GM12872 (cell line): ENCODE results near the gene CD9.

Experiments used
- CTCF ChIP-seq: IDR thresholded peaks from 3 replicates; pipeline ENCODE4 v1.5.1; 2011; ENCODE audit warnings: low read depth, mild to moderate bottlenecking, low read length, moderate library complexity; ENCODE audit not compliant: insufficient read depth

Gene CD9

GRCh38 chr12:6165395-6165794 lies 34.8 kb upstream of the CD9 start:
- no peak for TF ChIP-seq CTCF

GRCh38 chr12:6166808-6167207 lies 33.4 kb upstream of the CD9 start:
- TF ChIP-seq CTCF: no peak

- TF ChIP-seq CTCF: no peak
Measured at GRCh38 chr12:6167327-6168280, 32.6 kb upstream of the CD9 start.

GRCh38 chr12:6171409-6172015 lies 28.7 kb upstream of the CD9 start:
- TF ChIP-seq CTCF: no peak

- TF ChIP-seq CTCF: no peak
Measured at GRCh38 chr12:6172086-6172485, 28.1 kb upstream of the CD9 start.

GRCh38 chr12:6172862-6173261 lies 27.3 kb upstream of the CD9 start:
- TF ChIP-seq CTCF: no peak

GRCh38 chr12:6177642-6178358 lies 22.4 kb upstream of the CD9 start:
- no peak for TF ChIP-seq CTCF
